ENCODE measurements around the gene UTP20.

Gene UTP20

DNA sequence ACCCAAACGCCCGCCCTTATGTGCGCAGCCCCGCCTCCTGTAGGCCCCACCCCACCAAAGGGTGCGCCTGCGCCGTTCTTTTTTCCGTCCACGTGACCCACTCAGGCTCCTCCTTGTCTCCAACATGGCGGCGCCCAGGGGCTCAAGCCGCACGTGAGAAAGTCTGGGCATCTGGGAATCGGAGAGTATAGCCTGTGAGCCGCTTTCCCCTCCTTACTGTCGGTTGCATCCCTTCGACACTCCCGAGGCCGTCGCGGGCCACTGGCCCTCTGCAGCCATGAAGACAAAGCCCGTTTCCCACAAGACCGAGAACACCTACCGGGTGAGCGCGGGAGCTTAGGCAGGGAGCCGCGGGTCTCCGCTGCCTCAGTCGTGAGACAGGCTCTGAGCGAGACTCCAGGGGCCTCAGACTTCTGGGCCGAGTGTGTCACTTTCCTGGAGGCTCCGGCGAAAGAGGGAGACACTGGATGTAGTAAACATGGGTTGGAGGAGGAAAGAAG is at the start of gene UTP20:
Gene UTP20, plus strand, starts transcription at position 100 of the 500 bp plus-strand sequence. Its CDS starts 178 bp downstream, at position 278.
- peak; percentile 88 for DNase-seq

- DNase-seq = no peak
Observed at GRCh38 chr12:101230547-101230946, 49.4 kb upstream of the UTP20 start.

DNA sequence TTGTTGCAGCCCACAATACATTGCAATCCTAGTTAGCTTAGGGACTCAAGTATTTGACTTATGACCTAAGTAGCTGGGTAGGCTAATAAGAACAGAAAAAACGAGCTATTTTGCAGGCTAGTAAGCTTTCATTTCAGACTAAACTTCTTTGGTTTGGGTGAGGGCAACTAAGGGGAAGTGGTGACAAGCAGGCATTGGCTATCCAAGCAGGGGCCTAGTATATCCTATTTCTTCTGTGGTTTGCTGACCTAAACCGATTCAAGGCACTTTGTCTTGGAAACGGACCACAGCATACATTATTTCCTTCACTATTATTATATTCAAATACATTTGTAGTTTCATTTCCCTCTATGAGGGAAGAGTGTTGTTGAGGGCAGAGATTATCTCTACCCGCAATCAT is 48.3 kb upstream of the UTP20 start:
- DNase-seq = no peak

GRCh38 chr12:101235686-101236085 is 44.2 kb upstream of the UTP20 start:
- no peak for DNase-seq

GRCh38 chr12:101238306-101238705 is 41.6 kb upstream of the UTP20 start:
- no peak for DNase-seq

DNA sequence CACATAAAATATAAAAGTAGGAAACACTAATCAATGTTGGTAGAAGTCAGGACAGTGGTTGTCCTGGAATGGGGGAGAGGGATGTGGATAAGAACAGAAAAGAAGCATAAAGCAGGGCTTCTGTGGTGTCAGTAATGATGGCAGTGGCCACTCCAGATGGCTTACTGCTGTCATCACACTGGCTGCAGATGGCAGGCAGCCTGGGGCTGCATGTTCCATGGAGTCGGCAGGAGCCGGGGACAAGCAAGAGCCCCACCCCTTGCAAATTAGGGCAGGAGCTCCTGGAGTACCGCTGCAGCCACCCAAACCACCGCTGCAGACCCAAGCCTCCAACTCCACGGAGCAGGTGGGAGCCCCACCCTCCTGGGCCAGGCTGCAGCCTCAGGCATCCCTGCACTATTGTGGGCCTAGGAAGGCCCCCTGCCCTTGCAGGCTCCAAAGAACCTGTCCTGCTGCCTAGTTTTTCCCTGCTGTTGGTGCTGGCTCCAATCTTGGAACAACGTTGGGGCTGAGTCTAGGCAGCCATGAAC is 41.0 kb upstream of the UTP20 start:
- DNase-seq = no peak

DNA sequence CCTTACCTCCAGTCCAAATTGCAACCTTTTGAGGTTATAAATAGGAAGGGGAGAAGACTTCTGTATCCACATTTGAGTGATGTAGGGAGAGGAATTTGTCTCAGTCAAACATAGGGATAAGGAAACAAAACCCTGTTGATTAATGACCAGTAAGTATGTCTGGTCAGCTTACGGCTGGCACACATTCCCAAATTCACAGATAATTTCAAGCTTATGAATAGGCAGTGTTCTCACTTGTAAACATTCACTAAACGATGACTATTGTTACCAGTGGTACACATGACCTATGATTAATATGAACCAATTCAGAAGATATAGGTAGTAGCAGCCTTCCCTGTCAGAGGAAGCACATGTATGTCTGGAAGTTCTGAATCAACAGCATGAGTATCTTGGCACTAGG is 36.8 kb upstream of the UTP20 start:
- DNase-seq = no peak

- DNase-seq = no peak
Observed at GRCh38 chr12:101243616-101244015, 36.3 kb upstream of the UTP20 start.

GRCh38 chr12:101256266-101256665 is 23.6 kb upstream of the UTP20 start:
- no peak for DNase-seq

DNA sequence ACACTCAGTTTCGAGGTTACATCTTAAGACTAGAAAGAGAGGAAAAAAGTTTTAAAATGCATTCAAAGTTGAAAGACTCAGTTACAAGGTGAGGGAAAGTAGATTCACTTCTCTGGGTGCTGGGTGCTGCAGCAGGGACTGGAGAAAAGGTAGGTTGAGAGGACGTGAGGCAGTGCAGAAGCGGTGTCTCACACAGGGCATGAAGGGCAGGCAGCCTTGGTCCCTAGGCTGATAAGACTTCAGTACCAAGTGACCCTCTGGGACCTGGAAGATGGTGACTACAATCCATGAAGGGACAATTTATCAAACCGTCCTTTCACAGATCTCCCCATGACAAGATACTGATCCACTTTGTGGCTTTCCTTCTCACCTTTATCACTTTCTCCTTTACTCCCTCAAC is 22.5 kb upstream of the UTP20 start:
- DNase-seq = no peak

DNA sequence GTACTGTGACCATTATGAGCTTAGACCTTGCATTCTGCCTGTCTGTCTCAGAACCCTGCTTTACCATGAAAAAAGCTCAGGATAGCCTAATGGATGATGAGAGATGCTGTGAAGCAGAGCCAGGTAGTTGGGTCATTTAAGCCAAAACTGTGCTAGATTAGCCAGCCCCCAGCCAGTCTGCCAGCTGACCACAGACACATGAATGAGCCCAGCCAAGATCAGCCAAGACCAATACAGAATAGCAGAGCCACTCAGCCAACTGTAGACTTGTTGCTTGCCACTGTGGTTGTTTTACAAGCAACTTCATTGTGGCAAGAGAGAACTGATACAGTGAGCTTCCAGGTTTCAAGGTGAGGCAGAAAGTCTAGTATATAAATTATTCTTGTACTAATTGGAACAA is 12.8 kb upstream of the UTP20 start:
- DNase-seq = no peak

- DNase-seq = no peak
Observed at GRCh38 chr12:101276433-101276832, 3.5 kb upstream of the UTP20 start.

DNA sequence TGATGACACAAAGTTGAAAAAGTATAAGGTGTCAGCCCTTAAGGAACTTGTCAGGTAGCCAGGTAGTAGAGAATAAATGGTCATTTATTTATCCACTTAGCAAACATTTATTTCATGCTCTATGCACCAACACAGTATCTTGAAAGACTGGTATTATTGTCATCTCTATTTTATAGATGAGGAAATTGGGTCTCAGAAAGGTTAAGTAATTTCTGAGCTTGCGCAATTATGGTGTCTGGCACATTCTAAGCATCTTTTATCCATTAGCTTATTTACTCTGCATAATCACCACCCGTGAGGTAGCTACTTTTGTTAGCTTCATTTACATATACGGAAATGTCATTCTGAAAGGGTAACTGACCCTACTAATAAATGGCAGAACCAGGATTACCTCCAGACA is 2.5 kb upstream of the UTP20 start:
- DNase-seq = no peak

DNA sequence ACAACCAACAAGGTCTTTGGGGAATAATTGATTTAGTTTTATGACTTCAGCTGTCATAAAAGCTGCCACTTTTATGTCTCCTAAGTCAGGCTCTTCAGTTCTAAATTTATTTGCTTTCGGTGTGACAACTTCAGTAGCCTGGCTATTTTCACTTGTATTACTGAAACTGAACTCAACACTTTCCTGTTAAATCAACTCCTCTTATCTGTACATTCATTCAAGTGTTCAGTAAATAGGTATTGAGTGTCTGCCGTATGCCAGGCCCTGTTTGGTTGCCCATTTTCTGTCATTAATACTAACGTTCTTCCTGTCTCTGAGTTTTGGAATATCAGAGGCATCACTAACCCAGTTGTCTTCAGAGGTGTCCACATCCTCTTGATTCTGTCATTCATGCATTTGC is 7.5 kb downstream of the UTP20 start:
- DNase-seq = no peak

GRCh38 chr12:101297661-101298060 is 17.8 kb downstream of the UTP20 start:
- no peak for DNase-seq

DNA sequence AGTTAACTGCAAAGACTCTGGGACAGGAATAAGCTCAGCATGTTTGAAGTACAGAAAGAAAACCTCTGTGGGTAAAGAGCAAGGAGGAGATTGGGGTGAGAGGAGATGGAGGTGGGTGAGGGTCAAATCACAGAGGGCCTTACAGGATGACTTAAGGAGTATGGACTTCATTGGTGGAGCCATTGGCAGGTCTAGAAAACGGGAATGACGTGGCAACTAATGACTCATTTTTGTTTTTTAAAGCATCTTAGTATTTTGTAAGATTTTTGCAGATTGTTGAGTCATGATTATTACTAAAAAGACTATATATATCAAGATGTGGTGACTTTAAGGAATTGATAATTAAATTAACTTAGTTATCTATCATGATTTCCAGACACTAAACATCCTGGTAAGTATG is 18.5 kb downstream of the UTP20 start:
- DNase-seq = no peak

- no peak for DNase-seq
Observed at GRCh38 chr12:101299346-101299745, 19.4 kb downstream of the UTP20 start.

GRCh38 chr12:101299931-101300330 is 20.0 kb downstream of the UTP20 start:
- no peak for DNase-seq

DNA sequence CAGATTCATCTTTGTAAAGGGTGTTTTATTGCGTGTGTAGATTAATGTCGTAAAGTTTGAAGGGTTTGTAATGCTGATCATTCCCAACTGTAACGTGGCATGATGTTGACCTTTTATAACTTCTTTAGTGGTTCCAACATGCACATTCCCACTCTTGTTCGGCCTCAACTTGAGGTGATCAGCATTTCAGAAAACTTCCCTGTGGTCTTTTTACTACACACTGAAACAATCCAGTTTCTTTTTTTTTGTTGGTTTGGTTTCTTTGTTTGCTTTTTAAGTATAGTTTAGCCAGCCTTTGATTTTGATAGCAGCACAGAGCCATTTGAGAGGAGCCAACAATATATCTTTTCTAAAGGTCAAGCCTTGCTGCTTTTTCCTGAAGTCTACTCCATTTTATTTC is 22.8 kb downstream of the UTP20 start:
- DNase-seq = no peak

GRCh38 chr12:101305226-101305779 is 25.4 kb downstream of the UTP20 start:
- DNase-seq = no peak

GRCh38 chr12:101305794-101306193 is 25.9 kb downstream of the UTP20 start:
- no peak for DNase-seq

- DNase-seq = no peak
Observed at GRCh38 chr12:101322480-101322879, 42.6 kb downstream of the UTP20 start.

DNA sequence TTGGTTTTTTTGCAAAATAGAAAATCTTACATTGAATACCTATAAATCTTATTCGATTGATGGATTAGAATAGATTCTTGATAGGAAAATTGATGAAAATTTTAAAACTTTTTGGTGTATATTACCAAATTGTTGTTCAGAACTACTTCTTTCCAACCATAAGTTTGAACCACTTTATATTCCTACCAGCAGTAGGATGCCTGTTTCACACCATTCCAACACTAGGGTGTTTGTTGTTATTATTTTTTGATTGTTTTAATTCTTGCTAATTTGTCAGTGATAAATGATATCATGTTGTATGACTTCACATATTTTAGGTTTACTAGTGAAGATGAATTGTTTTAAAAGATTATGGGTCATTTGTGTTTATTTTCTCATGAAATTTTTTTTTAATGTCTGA is 43.4 kb downstream of the UTP20 start:
- DNase-seq = no peak

DNA sequence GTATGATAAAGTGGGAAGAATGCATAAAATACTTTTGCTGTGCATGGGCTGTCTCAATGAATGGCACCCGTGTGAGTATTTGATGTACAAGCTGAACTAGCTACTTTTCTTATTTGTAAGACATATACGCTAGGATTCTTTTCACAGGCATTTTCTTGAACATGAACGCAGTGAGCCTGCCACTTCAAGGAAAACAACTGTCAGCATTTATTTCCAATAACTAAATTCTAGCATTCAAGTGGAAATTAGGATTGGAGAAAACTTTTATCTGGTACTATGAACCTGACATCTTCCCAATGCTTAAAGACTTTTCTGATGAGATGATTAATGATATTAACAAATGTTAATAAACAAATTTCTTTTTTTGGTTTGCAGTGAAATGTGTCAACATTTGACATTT is 45.7 kb downstream of the UTP20 start:
- no peak for DNase-seq

DNA sequence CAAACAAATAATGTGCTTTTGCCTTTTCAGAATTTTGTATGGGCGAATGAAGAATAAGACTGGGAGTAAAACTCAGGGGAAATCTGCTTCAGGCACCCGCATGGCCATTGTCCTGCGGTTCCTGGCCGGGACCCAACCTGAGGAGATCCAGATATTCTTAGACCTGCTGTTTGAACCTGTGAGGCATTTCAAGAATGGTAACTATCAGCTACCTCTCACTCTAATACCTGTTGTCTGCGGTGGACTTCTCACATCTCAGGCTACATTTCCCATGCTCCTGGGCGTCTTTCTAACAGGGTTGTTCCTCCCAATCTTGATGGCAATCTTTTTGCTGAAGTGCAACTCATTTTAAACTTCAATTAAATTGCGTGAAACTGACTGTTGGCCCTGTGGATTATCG is 47.1 kb downstream of the UTP20 start:
- no peak for DNase-seq

All from NCI-H526 treated with DMSO at 0.1 percent for 48 hours (cell line).